Right ventricle myocardium inferior (tissue), 1 donor: ENCODE results near the gene NUSAP1. TPM values are rescaled to one million over a fixed set of nuclear protein-coding genes. Genes with fewer than 3 reads are reported as not detected.
"Not testable (repeated sequence)": the region's sequence is repeated elsewhere in the genome, so short reads cannot be mapped to it uniquely, and the experiment has no call there.

ENCODE experiments used
- ATAC-seq: fragments of 200-7000 bp; cut with Tn5 transposase; one replicate; pipeline ENCODE4 v1.9.1; 2020; ENCODE audit warnings: mild to moderate bottlenecking, moderate library complexity
- DNase-seq: peaks from one replicate; pipeline ENCODE4 v3.0.0; 2021; ENCODE audit errors: missing footprints
- intact Hi-C: fragments of 100-400 bp; cut with DNase I; formaldehyde crosslinking; loops from one replicate; pipeline ENCODE4 v1.11.0; 2022
- total RNA-seq: library from RNA; stranded (reverse); fragmentation: NEBNext Ultra II Directional; extraction: Animal tissue kit (Norgen Biotek cat#: 25700); gene quantifications from one replicate; pipeline ENCODE4 v1.2.1, GENCODE V29; 2021
- donor health status: DM: no; HTN: yes; CAD: no; lungs with severe emphysema.

The NUSAP1 gene
- total RNA-seq, 1 donor from 2014 or later = 2.2 TPM

DNA sequence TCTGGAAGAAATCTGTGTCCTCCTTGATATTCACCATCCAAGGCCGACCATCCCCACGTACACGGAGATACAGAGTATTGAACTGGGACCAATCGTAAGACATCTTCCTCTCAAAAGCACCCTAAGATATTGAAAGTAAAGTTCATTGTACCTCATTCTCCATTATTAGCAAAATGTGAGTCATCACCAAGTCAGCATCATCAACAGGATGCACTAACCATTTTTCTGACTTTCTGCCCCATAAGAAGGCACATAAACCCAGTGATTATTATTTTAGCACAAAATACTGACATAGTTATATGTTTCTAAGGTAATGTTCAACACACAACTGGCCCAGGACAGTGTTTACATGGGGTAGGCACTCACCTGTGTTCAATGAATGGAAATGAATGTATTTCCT, 62.2 kb downstream of the NUSAP1 start:
- intact Hi-C loops = no loop called here
- no peak for DNase-seq
- ATAC-seq = no peak

- intact Hi-C loops = no loop called here
- no peak for ATAC-seq
- DNase-seq = no peak
Measured at GRCh38 chr15:41396111-41396510, 63.4 kb downstream of the NUSAP1 start.

DNA sequence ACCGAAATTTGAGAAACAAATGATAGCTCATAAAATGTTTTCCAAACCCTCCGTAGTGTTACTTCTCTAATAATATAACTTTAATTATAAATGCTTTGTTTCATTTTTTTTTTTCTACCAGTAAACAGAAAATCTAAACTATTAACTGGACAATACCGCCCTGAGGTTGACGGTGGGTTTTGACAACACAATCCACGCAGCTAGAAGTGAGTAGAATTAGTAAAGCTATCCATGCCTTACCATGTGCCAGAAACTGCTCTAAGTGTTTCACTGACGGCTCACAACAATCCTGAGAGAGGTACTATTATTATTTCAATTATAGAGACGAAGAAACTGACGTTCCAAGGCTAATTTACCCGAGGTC, 69.2 kb downstream of the NUSAP1 start:
- no peak for ATAC-seq
- no peak for DNase-seq
- intact Hi-C loops = no loop called here

DNA sequence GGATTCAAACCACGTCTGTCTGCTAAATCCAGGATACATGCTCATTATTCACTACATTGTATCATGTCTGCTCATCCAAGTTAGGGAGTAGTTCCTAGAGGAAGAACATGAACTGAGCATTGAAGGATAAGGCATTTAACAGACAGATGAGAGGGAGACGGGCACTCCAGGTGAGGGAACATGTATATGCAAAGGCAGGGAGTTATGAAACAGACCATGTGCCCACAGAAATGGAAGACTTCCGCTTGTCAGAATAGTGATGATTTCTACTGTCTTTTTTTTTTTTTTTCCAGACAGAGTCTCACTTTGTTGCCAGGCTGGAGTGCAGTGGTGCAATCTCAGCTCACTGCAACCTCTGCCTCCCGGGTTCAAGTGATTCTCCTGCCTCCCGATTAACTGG, 74.7 kb downstream of the NUSAP1 start:
- no peak for DNase-seq
- ATAC-seq = no peak
- intact Hi-C loops = no loop called here

GRCh38 chr15:41408234-41408641, 75.6 kb downstream of the NUSAP1 start:
- peak; percentile 65 for ATAC-seq
- intact Hi-C loops = no loop called here
- DNase-seq = no peak

- DNase-seq = no peak
- intact Hi-C loops = no loop called here
- ATAC-seq = no peak
Measured at GRCh38 chr15:41411031-41411430, 78.3 kb downstream of the NUSAP1 start.

DNA sequence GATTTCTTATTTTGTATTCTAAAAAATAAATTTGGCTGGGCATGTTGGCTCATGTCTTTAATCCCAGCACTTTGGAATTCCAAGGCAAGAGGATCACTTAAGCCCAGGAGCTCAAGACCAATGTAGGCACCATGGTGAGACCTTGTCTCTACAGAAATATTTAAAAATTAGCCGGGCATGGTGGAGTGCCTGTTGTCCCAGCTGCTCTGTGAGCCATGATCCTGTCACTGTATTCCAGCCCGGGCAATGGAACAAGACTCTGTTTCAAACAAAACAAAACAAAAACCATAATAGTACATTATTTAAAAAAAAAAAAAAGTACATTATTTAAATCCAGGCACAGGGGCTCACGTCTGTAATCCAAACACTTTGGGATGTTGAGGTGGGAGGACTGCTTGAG, 78.8 kb downstream of the NUSAP1 start:
- ATAC-seq (no peak), DNase-seq (no peak)
- intact Hi-C loops = no loop called here

GRCh38 chr15:41416128-41416741, 83.6 kb downstream of the NUSAP1 start:
- DNase-seq (no peak), ATAC-seq (peak; percentile 18)
- intact Hi-C loops = no loop called here

DNA sequence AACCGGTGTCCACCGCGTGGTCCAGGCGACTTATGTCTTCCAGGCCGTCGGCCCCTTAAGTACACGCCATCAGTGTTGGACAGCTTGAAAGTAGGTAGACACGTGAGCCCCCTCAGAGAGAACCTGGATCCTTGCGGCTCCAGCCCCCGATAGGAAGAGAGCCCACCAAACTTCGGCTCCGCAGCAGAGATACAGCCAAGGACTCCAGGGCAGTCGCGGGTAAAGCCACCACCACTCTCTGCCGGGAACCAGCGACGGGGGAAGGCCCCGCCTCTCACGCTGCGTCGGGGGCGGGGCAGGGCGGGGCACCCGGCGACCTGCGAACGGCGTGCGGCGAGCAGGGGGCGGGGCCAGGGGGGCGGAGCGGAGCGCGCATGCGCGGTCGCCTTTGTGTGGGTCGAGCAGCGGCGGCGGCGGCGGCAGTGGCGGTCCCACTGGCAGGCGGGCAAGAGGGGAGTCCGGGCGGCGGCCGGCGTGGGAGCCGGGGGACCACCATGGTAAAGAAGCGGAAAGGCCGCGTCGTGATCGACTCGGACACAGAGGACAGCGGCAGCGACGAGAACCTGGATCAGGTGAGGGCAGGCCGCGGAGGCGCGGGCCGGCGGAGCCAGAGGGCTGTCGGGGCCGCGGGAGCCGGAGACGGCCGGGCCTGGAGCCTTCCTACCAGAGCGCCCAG, 84.2 kb downstream of the NUSAP1 start, which contains the start of gene RTF1:
TSS of gene RTF1 (plus strand) at position 354 of the 676 bp plus-strand sequence. CDS start at position 375, 21 bp downstream.
- intact Hi-C loops = no loop called here
- DNase-seq (peak; percentile 97), ATAC-seq (peak; percentile 98)

DNA sequence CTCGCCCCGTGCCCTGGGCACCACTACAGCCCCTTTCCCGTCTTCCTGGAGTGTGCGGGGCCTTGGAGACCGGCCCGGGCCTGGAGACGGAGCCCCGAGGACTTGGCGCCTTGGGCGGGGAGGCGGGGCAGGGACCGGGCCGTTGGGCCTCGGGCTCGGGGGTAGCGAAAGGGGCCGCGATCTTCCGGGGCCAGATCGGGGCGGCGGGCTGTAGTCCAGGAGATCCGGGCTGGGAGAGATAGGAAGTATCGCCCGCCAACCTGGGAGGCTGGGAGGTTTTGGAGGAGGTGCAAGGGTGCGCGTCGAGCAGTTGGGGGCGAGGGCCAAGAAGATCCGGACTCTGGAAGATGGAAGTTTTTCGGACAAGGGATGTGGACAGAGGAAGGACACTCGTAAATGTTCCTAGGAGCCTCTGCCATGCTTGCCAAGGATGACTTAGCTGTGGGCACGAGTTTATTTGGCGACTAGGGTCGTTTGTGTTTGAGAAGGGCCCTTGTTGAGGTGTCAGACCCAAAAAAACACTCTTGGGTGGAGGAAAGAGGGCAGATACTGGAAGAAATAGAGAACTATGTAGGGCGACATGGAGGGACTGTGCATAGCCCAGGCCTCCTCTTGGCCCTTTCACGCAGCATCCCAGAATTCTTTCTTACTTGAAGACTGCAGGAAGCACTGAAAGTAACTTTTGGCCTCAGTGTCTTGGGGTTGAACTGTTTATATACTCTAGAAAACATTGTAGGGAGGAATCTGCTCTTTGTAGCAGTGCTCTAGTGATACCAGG, 84.9 kb downstream of the NUSAP1 start:
- DNase-seq (no peak), ATAC-seq (no peak)
- intact Hi-C loops = no loop called here

DNA sequence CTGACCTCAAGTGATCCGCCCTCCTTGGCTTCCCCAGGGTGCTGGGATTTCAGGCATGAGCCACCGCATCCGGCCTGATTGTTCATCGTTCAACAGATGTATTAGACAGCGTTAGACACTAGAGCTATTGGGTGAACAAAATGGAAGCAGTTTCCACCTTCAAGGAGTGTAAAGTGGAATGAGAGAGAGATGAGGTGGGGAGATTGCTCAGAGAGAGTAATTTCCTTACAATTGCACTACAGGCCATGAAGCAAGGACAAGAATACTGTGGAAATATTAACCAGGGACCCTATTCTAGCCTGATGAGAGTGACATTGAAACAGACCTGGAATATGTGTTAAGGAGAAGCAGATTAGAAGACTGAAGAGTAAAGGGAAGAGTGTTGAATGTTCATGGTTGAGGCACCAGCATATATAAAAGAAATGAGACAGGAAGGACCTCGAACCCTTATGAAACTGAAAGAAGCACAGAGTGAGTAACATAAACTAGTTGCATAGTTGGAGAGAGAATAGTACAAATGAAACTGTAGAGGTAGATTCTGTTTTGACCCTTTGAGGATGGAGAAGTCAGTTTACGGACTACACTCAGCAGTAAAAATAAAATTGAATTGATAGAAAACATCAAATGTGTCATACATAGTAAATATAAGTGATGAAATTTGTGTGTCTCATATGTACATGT, 91.4 kb downstream of the NUSAP1 start:
- intact Hi-C loops = no loop called here
- ATAC-seq = no peak
- DNase-seq = no peak

DNA sequence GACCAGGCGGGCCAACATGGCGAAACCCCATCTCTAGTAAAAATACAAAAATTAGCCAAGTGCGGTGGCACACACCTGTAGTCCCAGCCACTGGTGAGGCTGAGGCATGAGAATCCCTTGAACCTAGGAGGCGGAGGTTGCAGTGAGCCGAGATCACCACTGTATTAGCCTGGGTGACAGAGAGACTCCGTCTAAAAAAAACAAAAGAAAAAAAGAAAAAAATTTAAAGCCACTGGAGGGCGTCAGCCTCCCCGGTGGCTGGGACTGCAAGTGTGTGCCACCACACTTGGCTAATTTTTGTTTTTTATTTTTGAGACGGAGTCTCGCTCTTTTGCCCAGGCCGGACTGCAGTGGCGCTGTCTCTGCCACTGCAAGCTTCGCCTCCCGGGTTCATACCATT, 92.1 kb downstream of the NUSAP1 start:
- ATAC-seq = no peak
- intact Hi-C loops = no loop called here
- peak; percentile 20 for DNase-seq

DNA sequence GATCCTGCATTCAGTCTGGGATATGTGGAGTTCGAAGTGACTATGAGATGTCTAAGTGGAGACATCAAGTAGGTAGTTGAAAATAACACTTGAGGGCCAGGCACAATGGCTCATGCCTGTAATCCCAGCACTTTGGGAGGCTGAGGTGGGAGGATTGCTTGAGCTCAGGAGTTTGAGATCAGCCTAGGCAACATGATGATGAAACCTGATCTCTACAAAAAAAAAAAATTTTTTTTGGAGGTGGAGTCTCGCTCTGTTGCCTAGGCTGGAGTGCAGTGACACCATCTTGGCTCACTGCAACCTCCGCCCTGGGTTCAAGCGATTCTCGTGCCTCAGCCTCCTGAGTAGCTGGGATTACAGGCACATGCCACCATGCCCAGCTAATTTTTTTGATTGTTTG, 93.2 kb downstream of the NUSAP1 start:
- DNase-seq, ATAC-seq, intact Hi-C loops: not testable (repeated sequence)

DNA sequence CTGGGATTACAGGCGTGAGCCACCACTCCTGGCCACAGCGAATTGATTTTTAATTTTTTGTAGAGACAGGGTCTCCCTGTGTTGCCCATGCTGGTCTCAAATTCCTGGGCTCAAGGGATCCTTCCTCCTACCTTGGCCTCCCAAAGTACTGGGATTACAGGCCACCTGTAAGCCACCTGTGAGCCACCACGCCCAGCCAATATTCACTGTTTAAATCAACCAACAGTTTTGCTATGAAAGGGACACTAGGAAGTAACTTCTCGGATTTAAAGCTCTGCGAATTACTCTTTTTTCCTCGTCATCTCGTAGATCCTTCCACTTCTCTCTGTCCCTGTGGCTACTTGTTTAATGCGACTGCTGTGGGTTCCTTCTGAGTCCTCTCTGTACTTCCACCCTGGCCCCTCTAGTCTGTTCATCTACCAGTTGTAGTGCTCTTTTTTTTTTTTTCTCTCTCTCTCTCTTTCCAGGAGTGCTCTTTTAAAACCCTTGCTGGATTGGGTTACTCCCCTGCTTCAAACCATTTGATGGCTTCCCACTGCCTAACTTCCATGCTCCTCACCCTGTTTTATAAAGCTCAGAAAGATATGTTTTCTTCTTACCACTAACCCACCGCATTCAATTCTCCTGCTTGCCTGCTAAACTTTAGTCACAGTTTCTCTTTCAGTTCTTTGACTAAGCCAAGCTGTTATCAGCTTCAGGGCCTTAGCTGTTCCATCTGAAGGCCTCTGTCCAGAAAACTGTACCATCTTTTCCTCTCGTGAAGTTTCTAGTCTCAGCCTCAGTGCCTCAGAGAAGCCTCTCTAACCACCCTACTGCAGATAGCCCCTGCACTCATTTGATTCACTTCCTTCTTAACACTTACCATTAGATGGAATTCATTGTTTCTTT, 96.6 kb downstream of the NUSAP1 start:
- intact Hi-C loops = no loop called here
- DNase-seq (no peak), ATAC-seq (no peak)

Other genes with a start within 250 kb of the NUSAP1 start
- gene INO80, start 216.6 kb upstream of the NUSAP1 start, total RNA-seq = 10.7 TPM
- not detected for gene EXD1, start 102.1 kb upstream of the NUSAP1 start, total RNA-seq
- 123 TPM for gene CHP1, start 101.6 kb upstream of the NUSAP1 start, total RNA-seq
- 0.51 TPM for gene OIP5, start 290 bp upstream of the NUSAP1 start, total RNA-seq
- 71.9 TPM for gene NDUFAF1, start 69.6 kb downstream of the NUSAP1 start, total RNA-seq
- gene RTF1, start 84.2 kb downstream of the NUSAP1 start, total RNA-seq = 20.9 TPM
- gene ITPKA, start 161.0 kb downstream of the NUSAP1 start, total RNA-seq = 2.7 TPM
- gene LTK, start 180.9 kb downstream of the NUSAP1 start, total RNA-seq = 1.5 TPM
- 26.7 TPM for gene RPAP1, start 211.4 kb downstream of the NUSAP1 start, total RNA-seq
- gene TYRO3, start 226.3 kb downstream of the NUSAP1 start, total RNA-seq = 5.6 TPM